MM.1S (cell line): ENCODE measurements around the gene PHOX2A.

Source experiments
- DNase-seq: peaks from one replicate; pipeline ENCODE4 v3.0.0-alpha.2; 2015
- H2AFZ ChIP-seq: fragments of 300-600 bp; sonication (generic); 2 replicates; pipeline ENCODE4 v1.6.0; 2016; ENCODE audit warnings: antibody characterized with exemption, low read length
- H3F3A ChIP-seq: fragments of 300-600 bp; sonication (generic); 2 replicates; pipeline ENCODE4 v1.6.1; 2016; ENCODE audit warnings: mild to moderate bottlenecking, antibody characterized with exemption, low read length, moderate library complexity, mixed read lengths; ENCODE audit not compliant: insufficient read depth
- H3K27ac ChIP-seq: fragments of 300-600 bp; sonication (generic); 2 replicates; pipeline ENCODE4 v1.5.1; 2016; ENCODE audit warnings: mild to moderate bottlenecking, low read length
- H3K27me3 ChIP-seq: fragments of 300-600 bp; sonication (generic); replicated peaks from 2 replicates; pipeline ENCODE4 v1.6.0; 2016; ENCODE audit warnings: low read length; ENCODE audit not compliant: insufficient read depth
- H3K36me3 ChIP-seq: fragments of 300-600 bp; sonication (generic); replicated peaks from 2 replicates; pipeline ENCODE4 v1.6.1; 2016; ENCODE audit warnings: mild to moderate bottlenecking, low read length, mixed read lengths; ENCODE audit not compliant: insufficient read depth
- H3K4me1 ChIP-seq: fragments of 300-600 bp; sonication (generic); 2 replicates; pipeline ENCODE4 v1.6.1; 2016; ENCODE audit warnings: low read length, mixed read lengths
- H3K4me2 ChIP-seq: fragments of 300-600 bp; sonication (generic); 2 replicates; pipeline ENCODE4 v1.6.0; 2016; ENCODE audit warnings: low read depth, low read length
- H3K4me3 ChIP-seq: fragments of 300-600 bp; sonication (generic); 2 replicates; pipeline ENCODE4 v1.5.1; 2016; ENCODE audit warnings: low read length, mixed read lengths
- H3K79me2 ChIP-seq: fragments of 300-600 bp; sonication (generic); 2 replicates; pipeline ENCODE4 v1.6.1; 2016; ENCODE audit warnings: mixed run types, low read length, mixed read lengths
- H3K9ac ChIP-seq: fragments of 300-600 bp; sonication (generic); 2 replicates; pipeline ENCODE4 v1.6.1; 2016; ENCODE audit warnings: low read length, mixed read lengths
- H3K9me2 ChIP-seq: fragments of 300-600 bp; sonication (generic); replicated peaks from 2 replicates; pipeline ENCODE4 v1.6.1; 2016; ENCODE audit warnings: mild to moderate bottlenecking, low read length, mixed read lengths; ENCODE audit not compliant: insufficient read depth
- H3K9me3 ChIP-seq: fragments of 300-600 bp; sonication (generic); replicated peaks from 2 replicates; pipeline ENCODE4 v1.6.1; 2016; ENCODE audit warnings: mild to moderate bottlenecking, low read length, mixed read lengths; ENCODE audit not compliant: insufficient read depth
- H4K20me1 ChIP-seq: fragments of 300-600 bp; sonication (generic); 2 replicates; pipeline ENCODE4 v1.6.1; 2016; ENCODE audit warnings: mild to moderate bottlenecking, low read length, moderate library complexity, mixed read lengths; ENCODE audit not compliant: insufficient read depth
- CTCF ChIP-seq: fragments of 300-600 bp; sonication (generic); IDR thresholded peaks from 2 replicates; pipeline ENCODE4 v1.5.1; 2016; ENCODE audit warnings: antibody characterized with exemption, low read length, mixed read lengths
- EZH2 ChIP-seq: fragments of 300-600 bp; sonication (generic); optimal IDR thresholded peaks from 2 replicates; pipeline ENCODE3; 2017; ENCODE audit warnings: low read depth, mild to moderate bottlenecking, antibody characterized with exemption, low read length, mixed read lengths
- EZH2phosphoT487 ChIP-seq: fragments of 300-600 bp; sonication (generic); IDR thresholded peaks from 2 replicates; pipeline ENCODE4 v1.6.1; 2018; ENCODE audit warnings: antibody characterized with exemption, low read length

Gene PHOX2A

GRCh38 chr11:72228229-72228843 lies 15.6 kb downstream of the PHOX2A start:
- Histone ChIP-seq H3K9me3 (no peaks in the 10 kb centered on the region), H3K4me3 (no peak overlapping the region), H3F3A (peaks cover 9% of the 10 kb centered on the region; the same call in 1 of the 2 replicates), H4K20me1 (no peaks in the 10 kb centered on the region), H3K27me3 (no peaks in the 10 kb centered on the region), H3K9me2 (no peaks in the 10 kb centered on the region), H3K9ac (no peak overlapping the region), H3K4me2 (no peak overlapping the region), H3K4me1 (no peaks in the 10 kb centered on the region), H3K27ac (no peak overlapping the region), H2AFZ (no peak overlapping the region), H3K36me3 (no peaks in the 10 kb centered on the region), H3K79me2 (peaks cover 28% of the 10 kb centered on the region)
- DNase-seq: no peak
- TF ChIP-seq CTCF: no peak
- no peak for TF ChIP-seq EZH2phosphoT487
- no peak for TF ChIP-seq EZH2

GRCh38 chr11:72227316-72228228 lies 16.4 kb downstream of the PHOX2A start:
- Histone ChIP-seq H3K36me3 (no peaks in the 10 kb centered on the region), H3K4me3 (no peak overlapping the region), H3K9me2 (no peaks in the 10 kb centered on the region), H3K9ac (no peak overlapping the region), H3K79me2 (peaks cover 28% of the 10 kb centered on the region), H3K4me1 (peaks cover under 1% of the 10 kb centered on the region), H3K9me3 (no peaks in the 10 kb centered on the region), H2AFZ (no peak overlapping the region), H3K27me3 (no peaks in the 10 kb centered on the region), H3K4me2 (no peak overlapping the region), H3K27ac (no peak overlapping the region), H4K20me1 (no peaks in the 10 kb centered on the region), H3F3A (peaks cover 11% of the 10 kb centered on the region; the same call in 1 of the 2 replicates)
- TF ChIP-seq EZH2phosphoT487 (no peak), EZH2 (no peak), CTCF (no peak)
- no peak for DNase-seq

GRCh38 chr11:72226701-72227100 lies 17.3 kb downstream of the PHOX2A start:
- H3K4me3 ChIP-seq: no peak overlapping the region
- no peak overlapping the region for H3K27ac ChIP-seq
- H4K20me1 ChIP-seq: no peaks in the 10 kb centered on the region
- H3K9me3 ChIP-seq: no peaks in the 10 kb centered on the region
- no peaks in the 10 kb centered on the region for H3K9me2 ChIP-seq
- H3K4me2 ChIP-seq: no peak overlapping the region
- H3K9ac ChIP-seq: no peak overlapping the region
- H3F3A ChIP-seq: peaks cover 11% of the 10 kb centered on the region; the same call in 1 of the 2 replicates
- H3K79me2 ChIP-seq: peaks cover 28% of the 10 kb centered on the region
- no peak overlapping the region for H2AFZ ChIP-seq
- DNase-seq: no peak
- peaks cover 8% of the 10 kb centered on the region for H3K4me1 ChIP-seq
- no peaks in the 10 kb centered on the region for H3K27me3 ChIP-seq
- TF ChIP-seq EZH2: no peak
- TF ChIP-seq EZH2phosphoT487: no peak
- TF ChIP-seq CTCF: no peak
- H3K36me3 ChIP-seq: no peaks in the 10 kb centered on the region
